ENCODE data around the gene U2AF2.

DNA sequence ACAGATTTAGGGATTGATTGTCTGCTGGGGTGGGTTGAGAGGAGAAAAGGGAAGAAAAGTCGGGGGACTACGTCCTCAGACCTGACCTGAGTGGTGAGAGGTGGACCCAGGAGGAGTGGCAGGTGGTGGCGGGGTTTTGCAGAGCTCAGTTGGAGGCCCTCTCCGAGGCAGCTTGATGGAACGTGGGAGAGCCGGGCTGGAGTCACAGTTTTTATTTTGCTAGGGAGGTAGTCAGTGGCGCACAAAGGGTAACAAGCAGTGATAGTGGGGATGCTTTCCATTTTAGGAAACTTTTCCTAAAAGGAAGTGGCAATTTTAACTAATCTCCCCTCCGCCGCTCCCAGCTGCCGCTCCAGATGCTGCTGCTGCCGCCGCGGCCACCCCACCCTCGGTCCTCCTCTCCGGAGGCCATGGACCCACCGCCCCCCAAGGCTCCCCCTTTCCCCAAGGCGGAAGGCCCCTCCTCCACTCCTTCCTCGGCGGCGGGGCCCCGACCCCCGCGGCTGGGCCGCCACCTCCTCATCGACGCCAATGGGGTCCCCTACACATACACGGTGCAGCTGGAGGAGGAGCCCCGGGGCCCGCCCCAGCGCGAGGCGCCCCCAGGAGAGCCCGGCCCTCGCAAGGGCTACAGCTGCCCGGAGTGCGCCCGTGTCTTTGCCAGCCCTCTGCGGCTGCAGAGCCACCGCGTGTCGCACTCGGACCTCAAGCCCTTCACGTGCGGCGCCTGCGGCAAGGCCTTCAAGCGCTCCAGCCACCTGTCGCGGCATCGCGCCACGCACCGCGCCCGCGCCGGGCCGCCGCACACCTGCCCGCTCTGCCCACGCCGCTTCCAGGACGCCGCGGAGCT, 12.5 kb upstream of the U2AF2 start:
- no peak for TF ChIP-seq EZH2phosphoT487 (IDR thresholded peaks at IDR 0.05; ENCODE audit: low read depth)
- TF ChIP-seq, protein P1, sequence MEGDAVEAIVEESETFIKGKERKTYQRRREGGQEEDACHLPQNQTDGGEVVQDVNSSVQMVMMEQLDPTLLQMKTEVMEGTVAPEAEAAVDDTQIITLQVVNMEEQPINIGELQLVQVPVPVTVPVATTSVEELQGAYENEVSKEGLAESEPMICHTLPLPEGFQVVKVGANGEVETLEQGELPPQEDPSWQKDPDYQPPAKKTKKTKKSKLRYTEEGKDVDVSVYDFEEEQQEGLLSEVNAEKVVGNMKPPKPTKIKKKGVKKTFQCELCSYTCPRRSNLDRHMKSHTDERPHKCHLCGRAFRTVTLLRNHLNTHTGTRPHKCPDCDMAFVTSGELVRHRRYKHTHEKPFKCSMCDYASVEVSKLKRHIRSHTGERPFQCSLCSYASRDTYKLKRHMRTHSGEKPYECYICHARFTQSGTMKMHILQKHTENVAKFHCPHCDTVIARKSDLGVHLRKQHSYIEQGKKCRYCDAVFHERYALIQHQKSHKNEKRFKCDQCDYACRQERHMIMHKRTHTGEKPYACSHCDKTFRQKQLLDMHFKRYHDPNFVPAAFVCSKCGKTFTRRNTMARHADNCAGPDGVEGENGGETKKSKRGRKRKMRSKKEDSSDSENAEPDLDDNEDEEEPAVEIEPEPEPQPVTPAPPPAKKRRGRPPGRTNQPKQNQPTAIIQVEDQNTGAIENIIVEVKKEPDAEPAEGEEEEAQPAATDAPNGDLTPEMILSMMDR (IDR thresholded peaks at IDR 0.05; ENCODE audit: low read depth, low read length), result no peak

Data from OCI-LY3 (cell line).